HG03064 (cell line): Measurements from ENCODE around the gene ZDHHC7.

Experiments used
- ATAC-seq: cut with Tn5 transposase; IDR thresholded peaks from one replicate; pipeline ENCODE4 v1.9.1; 2021; ENCODE audit warnings: low read depth; ENCODE audit not compliant: unreplicated experiment

The ZDHHC7 gene

DNA sequence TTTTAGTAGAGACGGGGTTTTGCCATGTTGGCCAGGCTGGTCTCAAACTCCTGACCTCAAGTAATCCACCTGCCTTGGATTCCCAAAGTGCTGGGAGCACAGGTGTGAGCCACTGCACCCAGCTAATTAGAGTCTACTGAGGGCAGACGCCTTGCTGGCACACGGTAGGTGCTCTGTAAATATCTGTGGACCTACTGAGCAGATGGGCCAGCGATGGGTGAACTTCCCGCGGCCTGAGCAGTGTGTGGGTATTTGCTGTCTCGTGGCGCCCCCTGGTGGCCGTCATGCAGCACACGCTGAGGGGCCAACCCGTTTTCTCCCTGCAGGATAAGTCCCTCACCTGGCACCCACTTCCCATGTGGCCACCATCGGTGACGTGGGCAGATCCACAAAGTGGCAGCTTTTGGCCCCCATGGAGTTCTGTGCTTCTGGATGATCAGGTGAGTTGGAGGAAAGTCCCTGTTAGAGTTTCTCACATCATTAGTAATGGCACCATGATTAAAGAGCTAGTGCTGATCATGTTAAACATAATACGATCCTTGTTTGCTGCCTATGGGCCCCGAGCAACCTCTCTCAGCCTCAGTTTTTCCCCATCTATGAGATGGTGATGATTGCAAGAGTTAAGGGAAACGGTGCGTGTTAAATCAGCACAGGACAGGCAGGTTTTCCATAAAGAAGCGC lies 40.7 kb downstream of the ZDHHC7 start:
- no peak for ATAC-seq

DNA sequence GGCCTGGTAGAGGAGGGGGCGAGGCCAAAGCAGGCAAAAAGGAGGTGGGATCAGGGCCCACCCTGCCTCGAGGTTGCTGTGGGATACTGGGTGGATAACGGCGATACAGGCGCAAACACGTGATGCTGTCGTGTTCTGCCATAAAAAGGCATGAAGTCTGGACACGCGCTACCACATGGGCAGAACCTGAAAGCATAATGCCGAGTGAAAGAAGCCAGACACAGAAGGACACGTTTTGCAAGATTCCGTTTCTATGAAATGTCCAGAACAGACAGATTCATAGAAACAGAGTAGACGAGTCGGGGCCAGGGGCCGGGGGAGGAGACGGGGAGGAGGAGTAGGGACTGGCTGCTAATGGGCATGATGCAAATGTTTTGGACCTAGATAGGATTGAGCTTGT lies 43.5 kb downstream of the ZDHHC7 start:
- ATAC-seq, result no peak

DNA sequence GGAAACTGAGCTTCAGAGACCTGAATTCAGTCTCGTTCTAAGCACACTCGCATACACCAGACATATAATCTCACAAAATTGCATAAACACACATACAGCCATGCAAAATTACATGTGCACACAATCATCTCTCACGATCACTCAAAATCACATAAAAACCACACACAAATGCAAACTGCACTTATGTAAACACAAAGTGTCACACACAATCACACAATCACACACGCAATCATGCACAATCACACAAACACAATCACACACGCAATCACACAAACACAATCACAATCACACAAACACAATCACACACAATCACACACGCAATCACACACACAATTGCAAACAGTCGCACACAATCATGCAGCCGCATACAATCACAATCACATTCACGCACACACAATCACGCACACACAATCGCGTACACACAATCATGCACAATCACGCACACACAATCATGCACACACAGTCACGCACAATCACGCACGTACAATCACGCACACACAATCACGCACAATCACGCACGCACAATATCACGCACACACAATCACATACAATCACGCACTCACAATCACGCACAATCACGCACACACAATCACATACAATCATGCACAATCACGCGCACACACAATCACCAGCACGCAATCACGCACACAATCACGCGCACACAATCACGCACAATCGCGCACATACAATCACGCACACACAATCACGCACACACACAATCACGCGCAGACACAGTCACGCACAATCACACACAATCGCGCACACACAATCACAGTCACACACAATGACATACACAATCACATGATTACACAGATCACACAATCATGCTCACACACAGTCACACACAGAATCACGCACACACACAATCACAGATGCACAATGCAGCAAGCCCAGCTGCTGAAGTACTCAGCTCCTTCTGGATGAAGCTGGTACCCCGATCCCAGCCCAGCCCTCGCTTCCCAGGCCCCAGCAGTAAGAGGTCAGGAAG lies 45.6 kb downstream of the ZDHHC7 start:
- no peak for ATAC-seq

GRCh38 chr16:84964386-84965128 lies 46.8 kb downstream of the ZDHHC7 start:
- ATAC-seq, result no peak

GRCh38 chr16:84963066-84963465 lies 48.3 kb downstream of the ZDHHC7 start:
- ATAC-seq, result no peak

GRCh38 chr16:84960942-84961341 lies 50.4 kb downstream of the ZDHHC7 start:
- ATAC-seq, result no peak

- no peak for ATAC-seq
Measured at GRCh38 chr16:84959784-84960417, 51.4 kb downstream of the ZDHHC7 start.

- no peak for ATAC-seq
Measured at GRCh38 chr16:84959045-84959576, 52.2 kb downstream of the ZDHHC7 start.

DNA sequence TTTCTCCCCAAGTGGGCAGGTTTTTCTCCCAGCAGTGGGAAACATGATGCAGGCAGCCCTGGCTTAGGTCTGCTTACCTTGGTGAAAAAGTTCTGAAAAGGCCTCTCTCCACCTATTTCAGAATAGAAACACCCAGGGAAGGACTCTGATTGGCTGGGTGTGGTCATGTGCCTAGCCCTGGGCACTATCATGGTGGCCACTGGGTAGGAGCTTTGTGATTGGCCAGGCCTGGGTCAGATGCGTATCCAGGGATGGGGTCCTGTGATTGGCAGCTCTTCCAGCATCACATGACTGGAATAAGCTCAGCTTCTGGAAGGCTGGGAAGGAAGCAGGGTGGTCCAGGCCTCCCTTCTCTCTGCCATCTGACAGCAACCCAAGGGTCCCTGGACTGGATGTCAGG lies 53.5 kb downstream of the ZDHHC7 start:
- ATAC-seq, result no peak

DNA sequence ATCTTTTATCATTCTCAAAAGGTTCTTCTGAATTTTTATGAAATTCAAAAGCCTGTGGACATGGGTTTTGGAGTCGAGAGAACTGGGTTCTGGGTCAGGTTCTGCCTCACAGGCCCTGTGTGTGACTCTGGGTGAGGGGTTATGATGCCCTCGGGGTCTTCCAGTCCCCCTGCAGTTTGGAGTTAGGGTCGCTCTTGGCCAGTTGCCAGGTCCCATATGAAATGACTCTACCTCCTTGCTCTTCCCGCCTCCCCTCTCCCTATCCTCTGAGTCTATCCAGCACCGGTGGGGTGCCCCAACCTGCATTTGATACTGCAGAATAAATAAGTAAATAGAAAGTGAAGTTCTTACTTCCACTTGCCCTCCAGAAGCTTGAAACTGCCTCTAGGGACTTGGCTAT lies 54.1 kb downstream of the ZDHHC7 start:
- ATAC-seq, result no peak

DNA sequence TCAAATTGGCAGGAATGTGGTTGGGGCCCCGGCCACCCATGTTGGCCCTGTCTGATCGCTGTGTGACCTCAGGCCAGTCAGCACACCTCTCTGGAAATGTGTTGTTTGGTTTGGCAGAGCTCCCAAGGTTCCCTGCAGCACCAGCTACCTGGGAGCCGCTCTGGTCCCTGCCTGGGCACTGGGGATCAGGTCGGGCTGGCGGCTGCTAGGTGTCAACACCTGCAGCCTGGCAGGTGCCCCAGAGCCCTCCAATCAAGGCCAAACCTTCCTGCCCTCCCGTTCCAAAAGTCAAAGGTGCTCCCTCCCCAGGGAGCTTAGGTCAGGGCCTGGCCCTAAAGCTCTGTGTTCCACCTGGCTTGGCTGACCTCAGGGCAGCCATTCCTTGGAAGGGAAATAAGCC lies 55.9 kb downstream of the ZDHHC7 start:
- ATAC-seq, result no peak

- ATAC-seq, result no peak
Measured at GRCh38 chr16:84953190-84953746, 58.1 kb downstream of the ZDHHC7 start.

DNA sequence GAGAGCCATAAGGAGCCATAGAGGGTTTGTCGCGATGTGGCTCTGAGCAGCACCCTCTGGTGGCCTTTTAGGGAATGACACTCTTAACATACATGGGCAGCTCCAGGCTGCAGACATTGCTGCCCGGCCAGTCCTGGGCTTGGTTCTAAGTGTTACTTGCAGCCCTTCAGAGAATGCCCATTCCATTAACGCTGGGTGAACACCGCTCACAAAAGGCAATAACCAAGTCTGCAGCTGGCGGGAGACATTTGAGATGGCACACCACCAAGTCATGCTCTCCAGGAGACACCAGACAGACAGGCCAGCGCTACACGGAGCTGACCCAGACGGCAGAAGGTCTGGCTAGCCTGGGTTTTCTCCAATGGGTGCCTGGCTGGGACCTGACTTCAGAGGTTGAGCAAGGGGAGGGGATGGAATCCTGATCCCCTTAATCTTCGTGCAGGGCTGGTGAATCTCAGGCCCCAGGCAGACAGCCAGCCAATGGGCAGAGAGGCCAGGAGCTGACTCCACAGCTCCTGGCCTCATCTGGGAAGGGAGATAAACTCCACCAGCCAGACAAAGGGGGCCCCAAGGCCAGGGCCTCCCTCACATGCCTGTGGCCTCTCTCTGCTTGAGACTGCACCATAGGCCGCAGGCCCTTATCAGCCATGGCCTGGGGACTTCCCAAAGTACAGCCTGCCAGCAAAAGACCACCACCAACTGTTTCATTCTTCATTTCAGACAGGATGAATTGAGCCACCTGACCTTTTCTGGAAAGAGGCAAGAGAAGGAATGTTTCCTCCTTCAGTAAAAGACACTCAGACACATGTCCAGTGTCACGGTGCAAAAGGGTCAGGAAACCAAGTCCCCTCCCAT lies 58.8 kb downstream of the ZDHHC7 start:
- ATAC-seq, result no peak

GRCh38 chr16:84950906-84951305 lies 60.4 kb downstream of the ZDHHC7 start:
- ATAC-seq, result no peak

DNA sequence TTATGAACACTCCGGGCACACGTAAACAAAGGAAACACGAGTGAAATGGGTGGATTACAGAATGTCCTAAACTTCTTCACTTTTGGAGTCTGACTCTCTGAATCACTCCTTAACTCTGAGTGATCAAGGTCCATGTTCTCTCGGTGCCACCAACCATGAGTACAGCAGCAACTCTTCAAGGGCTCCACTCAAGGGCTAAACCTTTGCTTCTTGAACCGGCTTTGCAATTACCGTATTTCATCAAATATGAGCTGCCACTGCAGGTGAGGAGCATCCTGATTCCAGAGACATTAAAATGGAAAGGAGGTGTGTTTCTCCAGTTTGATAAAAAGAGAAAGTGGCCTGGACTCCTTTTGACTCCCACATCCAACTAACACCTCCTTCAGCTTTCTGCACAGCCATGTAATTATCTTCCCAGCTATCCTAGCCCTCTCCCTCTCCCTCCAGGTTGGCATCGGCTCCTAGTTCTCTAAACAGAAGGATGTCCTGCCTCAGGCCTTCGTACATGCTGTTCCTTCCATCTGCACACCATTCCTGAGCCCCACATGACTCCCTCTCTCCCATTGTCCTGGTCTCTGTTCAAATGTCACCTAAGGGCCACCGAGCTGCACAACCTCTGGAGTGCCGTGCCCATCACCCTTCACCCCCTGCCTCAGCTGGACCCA lies 61.4 kb downstream of the ZDHHC7 start:
- no peak for ATAC-seq

DNA sequence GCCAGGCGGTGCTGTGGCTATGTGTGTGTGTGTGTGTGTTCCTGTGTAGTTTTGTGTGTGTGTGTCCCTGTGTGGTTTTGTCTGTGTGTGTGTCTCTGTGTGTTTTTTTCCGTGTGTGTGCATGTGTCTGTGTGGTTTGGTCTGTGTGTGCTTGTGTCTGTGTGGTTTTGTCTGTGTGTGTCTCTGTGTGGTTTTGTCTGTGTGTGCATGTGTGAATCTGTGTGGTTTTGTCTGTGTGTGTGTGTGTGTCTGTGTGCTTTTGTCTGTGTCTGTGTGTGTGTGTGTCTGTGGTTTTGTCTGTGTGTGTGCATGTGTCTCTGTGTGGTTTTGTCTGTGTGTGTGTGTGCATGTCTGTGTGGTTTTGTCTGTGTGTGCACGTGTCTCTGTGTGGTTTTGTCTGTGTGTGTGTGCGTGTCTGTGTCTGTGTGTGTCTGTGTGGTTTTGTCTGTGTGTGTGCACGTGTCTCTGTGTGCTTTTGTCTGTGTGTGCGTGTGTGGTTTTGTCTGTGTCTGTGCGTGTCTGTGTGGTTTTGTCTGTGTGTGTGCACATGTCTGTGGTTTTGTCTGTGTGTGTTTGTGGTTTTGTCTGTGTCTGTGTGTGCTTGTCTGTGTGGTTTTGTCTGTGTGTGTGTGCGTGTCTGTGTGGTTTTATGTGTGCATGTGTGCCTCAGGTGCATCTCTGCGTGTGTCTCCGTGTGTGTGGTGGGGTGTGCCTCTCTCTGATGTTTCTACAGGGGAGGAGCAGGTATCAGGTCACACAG lies 62.3 kb downstream of the ZDHHC7 start:
- ATAC-seq, result no peak

DNA sequence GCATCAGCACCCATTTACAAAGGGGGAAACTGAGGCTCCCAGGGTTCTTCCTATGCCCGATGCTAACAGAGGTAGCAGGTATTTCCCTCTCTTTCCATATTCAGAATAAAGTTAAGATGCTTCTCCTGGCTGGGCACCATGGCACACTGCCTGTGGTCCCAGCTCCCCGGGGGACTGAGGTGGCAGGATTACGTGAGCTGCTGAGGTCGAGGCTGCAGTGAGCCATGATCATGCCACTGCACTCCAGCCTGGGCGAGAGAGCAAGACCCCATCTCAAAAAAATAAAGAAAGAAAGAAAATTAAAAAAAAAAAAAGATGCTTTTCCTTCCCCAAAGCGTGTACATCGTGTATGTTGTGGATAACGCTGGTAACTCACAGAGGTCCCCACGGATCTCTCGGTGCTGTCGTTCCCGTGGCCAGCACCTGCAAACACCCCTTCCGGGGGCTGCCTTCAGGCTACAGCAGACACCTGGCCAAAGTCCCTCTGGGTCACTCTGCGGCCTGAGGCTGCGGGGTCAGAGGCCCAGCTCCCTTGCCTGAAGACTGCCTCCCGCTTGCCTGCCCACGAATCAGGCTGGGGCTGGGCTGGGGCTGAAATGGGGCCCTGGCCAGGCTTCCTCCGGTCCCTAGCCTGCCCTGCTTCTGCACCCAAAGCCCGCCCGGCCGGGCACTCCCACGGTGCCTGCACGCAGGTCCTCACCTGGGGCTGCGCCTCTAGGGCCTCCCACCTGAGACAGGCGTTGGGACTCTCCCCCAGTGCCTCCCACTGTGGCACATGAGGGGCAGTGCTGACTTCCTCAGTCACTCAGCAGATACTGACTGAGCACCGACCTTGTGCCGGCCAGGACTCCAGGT lies 63.1 kb downstream of the ZDHHC7 start:
- ATAC-seq, result no peak
